ENCODE results near the gene FBXW11. TPM values are rescaled to one million over a fixed set of nuclear protein-coding genes. Genes with fewer than 3 reads are reported as not detected.

FBXW11 gene
- polyA plus RNA-seq, 1 donor (not counting 4 experiments of a cell fraction or from before 2014, with no cell fraction given), result 48.4 TPM

DNA sequence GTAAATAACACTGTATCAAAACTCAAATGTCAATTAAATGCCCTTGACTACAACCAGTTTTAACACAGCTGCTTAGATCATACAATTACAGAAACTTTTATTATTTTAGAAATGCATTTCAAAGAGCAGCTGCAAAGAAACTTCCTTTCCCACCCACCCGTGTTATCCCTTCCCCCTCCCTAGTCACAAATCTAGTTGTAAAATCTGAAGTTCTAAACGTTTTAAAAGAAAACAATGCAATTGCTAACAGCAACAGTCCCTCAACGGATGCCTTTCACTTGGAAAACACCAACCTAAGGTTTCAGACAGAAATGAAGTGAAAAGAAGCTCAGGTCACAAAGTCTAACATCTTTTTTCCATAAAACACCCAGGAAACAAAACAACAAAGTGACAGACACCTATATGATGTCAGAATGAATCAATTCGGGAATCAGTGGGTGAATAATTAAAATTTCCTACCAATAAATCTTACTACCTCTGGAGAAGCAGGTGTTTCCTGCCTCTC lies 100.3 kb downstream of the FBXW11 start:
- Histone ChIP-seq H3K79me2 (ENCODE audit: control insufficient read depth, insufficient read depth, low read length) (peaks cover 33% of the 10 kb centered on the region), H3K36me3 (ENCODE audit: control insufficient read depth in 2 of 2, extremely low read depth in 1 of 2, insufficient read depth in 2 of 2, low read length in 2 of 2) (peaks cover 0 to 6% of the 10 kb centered on the region in 2 experiments), H3K9me1 (ENCODE audit: control insufficient read depth, extremely low read depth, insufficient read depth, low read length) (no peaks in the 10 kb centered on the region), H3K4me3 (ENCODE audit: control insufficient read depth in 2 of 3, extremely low read depth in 1 of 3, insufficient read depth in 2 of 3, low read depth in 1 of 3, low read length in 3 of 3) (no peak overlapping the region), H3K27ac (ENCODE audit: control insufficient read depth, insufficient read depth, low read length) (no peak overlapping the region), H3K27me3 (ENCODE audit: control insufficient read depth, extremely low read depth, insufficient read depth, low read length) (no peaks in the 10 kb centered on the region), H4K20me1 (ENCODE audit: control insufficient read depth, extremely low read depth, insufficient read depth, low read length) (peaks cover 2% of the 10 kb centered on the region), H3K9me3 (ENCODE audit: control insufficient read depth, low read depth, low read length) (no peaks in the 10 kb centered on the region), H3K9ac (ENCODE audit: control insufficient read depth, extremely low read depth, insufficient read depth, low read length) (no peak overlapping the region), H2AFZ (ENCODE audit: control insufficient read depth, low read length) (no peak overlapping the region), H3K4me2 (ENCODE audit: control insufficient read depth, extremely low read depth, insufficient read depth, low read depth, low read length) (no peak overlapping the region), H3K4me1 (ENCODE audit: control insufficient read depth, extremely low read depth, insufficient read depth, low read length) (no peaks in the 10 kb centered on the region)
- FAIRE-seq (no peak), DNase-seq (ENCODE audit: low read depth, low spot score) (no peak)
- dilution Hi-C loops (cut with MboI; ENCODE audit: extremely low pct_ligation_motif_present, low sequenced_read_pairs), result no loop called here
- TF ChIP-seq, protein P1, sequence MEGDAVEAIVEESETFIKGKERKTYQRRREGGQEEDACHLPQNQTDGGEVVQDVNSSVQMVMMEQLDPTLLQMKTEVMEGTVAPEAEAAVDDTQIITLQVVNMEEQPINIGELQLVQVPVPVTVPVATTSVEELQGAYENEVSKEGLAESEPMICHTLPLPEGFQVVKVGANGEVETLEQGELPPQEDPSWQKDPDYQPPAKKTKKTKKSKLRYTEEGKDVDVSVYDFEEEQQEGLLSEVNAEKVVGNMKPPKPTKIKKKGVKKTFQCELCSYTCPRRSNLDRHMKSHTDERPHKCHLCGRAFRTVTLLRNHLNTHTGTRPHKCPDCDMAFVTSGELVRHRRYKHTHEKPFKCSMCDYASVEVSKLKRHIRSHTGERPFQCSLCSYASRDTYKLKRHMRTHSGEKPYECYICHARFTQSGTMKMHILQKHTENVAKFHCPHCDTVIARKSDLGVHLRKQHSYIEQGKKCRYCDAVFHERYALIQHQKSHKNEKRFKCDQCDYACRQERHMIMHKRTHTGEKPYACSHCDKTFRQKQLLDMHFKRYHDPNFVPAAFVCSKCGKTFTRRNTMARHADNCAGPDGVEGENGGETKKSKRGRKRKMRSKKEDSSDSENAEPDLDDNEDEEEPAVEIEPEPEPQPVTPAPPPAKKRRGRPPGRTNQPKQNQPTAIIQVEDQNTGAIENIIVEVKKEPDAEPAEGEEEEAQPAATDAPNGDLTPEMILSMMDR (optimal IDR thresholded peaks at IDR 0.05 in 1 of 3, IDR thresholded peaks at IDR 0.05 in 1 of 3, conservative IDR thresholded peaks at IDR 0.05 in 1 of 3; ENCODE audit: extremely low read depth in 1 of 3, insufficient read depth in 2 of 3, low read length in 3 of 3), result no peak
- no peak for TF ChIP-seq EZH2 (IDR thresholded peaks at IDR 0.05; ENCODE audit: low read length)

DNA sequence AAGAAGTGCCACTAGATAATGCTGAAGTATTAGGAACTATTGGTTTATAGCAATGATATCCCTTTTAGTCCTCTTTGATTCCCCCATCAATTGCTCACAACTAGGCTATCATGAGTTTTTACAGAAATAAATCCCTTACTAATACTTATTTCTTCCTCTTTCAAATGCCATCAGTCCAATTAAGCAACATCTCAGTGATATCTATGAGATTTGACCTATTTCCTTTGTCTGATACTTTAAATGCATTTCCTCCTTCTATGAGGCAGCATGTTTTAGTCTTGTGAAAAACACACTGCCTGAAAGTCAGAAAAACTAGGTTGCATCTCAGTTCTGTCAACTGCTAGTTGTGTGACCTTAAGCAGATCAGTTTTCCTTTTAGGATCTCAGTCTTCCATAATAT lies 101.6 kb downstream of the FBXW11 start:
- Histone ChIP-seq H4K20me1 (ENCODE audit: control insufficient read depth, extremely low read depth, insufficient read depth, low read length) (peaks cover 2% of the 10 kb centered on the region), H3K79me2 (ENCODE audit: control insufficient read depth, insufficient read depth, low read length) (peaks cover 36% of the 10 kb centered on the region), H3K36me3 (ENCODE audit: control insufficient read depth in 2 of 2, extremely low read depth in 1 of 2, insufficient read depth in 2 of 2, low read length in 2 of 2) (peaks cover 0 to 6% of the 10 kb centered on the region in 2 experiments), H3K4me3 (ENCODE audit: control insufficient read depth in 2 of 3, extremely low read depth in 1 of 3, insufficient read depth in 2 of 3, low read depth in 1 of 3, low read length in 3 of 3) (no peak overlapping the region), H3K9ac (ENCODE audit: control insufficient read depth, extremely low read depth, insufficient read depth, low read length) (no peak overlapping the region), H3K9me1 (ENCODE audit: control insufficient read depth, extremely low read depth, insufficient read depth, low read length) (no peaks in the 10 kb centered on the region), H3K4me1 (ENCODE audit: control insufficient read depth, extremely low read depth, insufficient read depth, low read length) (no peaks in the 10 kb centered on the region), H3K4me2 (ENCODE audit: control insufficient read depth, extremely low read depth, insufficient read depth, low read depth, low read length) (no peak overlapping the region), H3K27me3 (ENCODE audit: control insufficient read depth, extremely low read depth, insufficient read depth, low read length) (no peaks in the 10 kb centered on the region), H3K9me3 (ENCODE audit: control insufficient read depth, low read depth, low read length) (no peaks in the 10 kb centered on the region), H3K27ac (ENCODE audit: control insufficient read depth, insufficient read depth, low read length) (no peak overlapping the region), H2AFZ (ENCODE audit: control insufficient read depth, low read length) (no peak overlapping the region)
- dilution Hi-C loops (cut with MboI; ENCODE audit: extremely low pct_ligation_motif_present, low sequenced_read_pairs), result no loop called here
- DNase-seq (ENCODE audit: low read depth, low spot score) (no peak), FAIRE-seq (no peak)
- no peak for TF ChIP-seq EZH2 (IDR thresholded peaks at IDR 0.05; ENCODE audit: low read length)
- TF ChIP-seq, protein P1 (optimal IDR thresholded peaks at IDR 0.05 in 1 of 3, IDR thresholded peaks at IDR 0.05 in 1 of 3, conservative IDR thresholded peaks at IDR 0.05 in 1 of 3; ENCODE audit: extremely low read depth in 1 of 3, insufficient read depth in 2 of 3, low read length in 3 of 3), result no peak

Data from keratinocyte (primary cell).